Measurements from ENCODE around the gene VPS35.

DNA sequence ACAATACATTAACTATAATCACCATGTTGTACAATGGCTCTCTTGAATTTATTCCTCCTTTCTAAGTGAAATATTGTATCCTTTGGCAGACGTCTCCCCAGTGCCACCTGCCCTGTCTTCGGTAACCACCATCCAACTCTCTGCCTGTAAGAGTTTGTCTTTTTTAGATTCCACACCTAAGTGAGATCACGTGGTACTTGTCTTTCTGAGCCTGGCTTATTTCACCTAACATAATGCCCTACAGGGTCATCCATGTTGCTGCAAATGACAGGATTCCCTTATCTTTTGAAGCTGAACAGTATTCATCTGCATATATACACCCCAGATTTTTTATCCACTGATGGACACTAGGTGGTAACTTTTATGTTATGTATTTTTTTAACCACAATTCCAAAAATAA lies 24.7 kb upstream of the VPS35 start:
- TF ChIP-seq, protein P1, sequence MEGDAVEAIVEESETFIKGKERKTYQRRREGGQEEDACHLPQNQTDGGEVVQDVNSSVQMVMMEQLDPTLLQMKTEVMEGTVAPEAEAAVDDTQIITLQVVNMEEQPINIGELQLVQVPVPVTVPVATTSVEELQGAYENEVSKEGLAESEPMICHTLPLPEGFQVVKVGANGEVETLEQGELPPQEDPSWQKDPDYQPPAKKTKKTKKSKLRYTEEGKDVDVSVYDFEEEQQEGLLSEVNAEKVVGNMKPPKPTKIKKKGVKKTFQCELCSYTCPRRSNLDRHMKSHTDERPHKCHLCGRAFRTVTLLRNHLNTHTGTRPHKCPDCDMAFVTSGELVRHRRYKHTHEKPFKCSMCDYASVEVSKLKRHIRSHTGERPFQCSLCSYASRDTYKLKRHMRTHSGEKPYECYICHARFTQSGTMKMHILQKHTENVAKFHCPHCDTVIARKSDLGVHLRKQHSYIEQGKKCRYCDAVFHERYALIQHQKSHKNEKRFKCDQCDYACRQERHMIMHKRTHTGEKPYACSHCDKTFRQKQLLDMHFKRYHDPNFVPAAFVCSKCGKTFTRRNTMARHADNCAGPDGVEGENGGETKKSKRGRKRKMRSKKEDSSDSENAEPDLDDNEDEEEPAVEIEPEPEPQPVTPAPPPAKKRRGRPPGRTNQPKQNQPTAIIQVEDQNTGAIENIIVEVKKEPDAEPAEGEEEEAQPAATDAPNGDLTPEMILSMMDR (IDR thresholded peaks at IDR 0.05) = no peak
- TF ChIP-seq POLR2A (IDR thresholded peaks at IDR 0.05) = no peak

All from heart left ventricle (tissue), 13 donors.